GM23248 (cell line): ENCODE data around the gene ICA1. TPM values are rescaled to one million over a fixed set of nuclear protein-coding genes. Genes with fewer than 3 reads are reported as not detected.
"Not testable (repeated sequence)": the region's sequence is repeated elsewhere in the genome, so short reads cannot be mapped to it uniquely, and the experiment has no call there.

ENCODE experiments used
- DNase-seq: peaks from one replicate; pipeline ENCODE4 v3.0.0-alpha.2; 2015
- H2AFZ ChIP-seq: fragments of 200-600 bp; sonication (generic); 2 replicates; pipeline ENCODE4 v1.6.1; 2016; ENCODE audit warnings: antibody characterized with exemption
- H3F3A ChIP-seq: fragments of 200-600 bp; sonication (generic); 2 replicates; pipeline ENCODE4 v1.6.1; 2016; ENCODE audit warnings: mild to moderate bottlenecking, antibody characterized with exemption, mixed run types; ENCODE audit not compliant: insufficient read depth
- H3K27ac ChIP-seq: fragments of 200-600 bp; sonication (generic); 2 replicates; pipeline ENCODE4 v1.5.1; 2016; ENCODE audit warnings: mild to moderate bottlenecking
- H3K27me3 ChIP-seq: fragments of 200-600 bp; sonication (generic); replicated peaks from 2 replicates; pipeline ENCODE4 v1.6.1; 2016; ENCODE audit warnings: mild to moderate bottlenecking; ENCODE audit not compliant: insufficient read depth
- H3K36me3 ChIP-seq: fragments of 200-600 bp; sonication (generic); 2 replicates; pipeline ENCODE4 v1.6.1; 2016; ENCODE audit warnings: low read depth, mild to moderate bottlenecking
- H3K4me1 ChIP-seq: fragments of 200-600 bp; sonication (generic); 2 replicates; pipeline ENCODE4 v1.6.1; 2016; ENCODE audit warnings: mild to moderate bottlenecking; ENCODE audit not compliant: insufficient read depth
- H3K4me2 ChIP-seq: fragments of 200-600 bp; sonication (generic); one replicate; pipeline ENCODE4 v1.6.1; 2016; ENCODE audit warnings: mild to moderate bottlenecking; ENCODE audit not compliant: unreplicated experiment
- H3K4me3 ChIP-seq: fragments of 200-600 bp; sonication (generic); 2 replicates; pipeline ENCODE4 v1.5.1; 2016; ENCODE audit warnings: mild to moderate bottlenecking
- H3K79me2 ChIP-seq: fragments of 200-600 bp; sonication (generic); 2 replicates; pipeline ENCODE4 v1.6.1; 2016; ENCODE audit warnings: mild to moderate bottlenecking; ENCODE audit not compliant: insufficient read depth
- H3K9ac ChIP-seq: fragments of 200-600 bp; sonication (generic); 2 replicates; pipeline ENCODE4 v1.6.1; 2016; ENCODE audit warnings: mild to moderate bottlenecking
- H3K9me2 ChIP-seq: fragments of 200-600 bp; sonication (generic); 2 replicates; pipeline ENCODE4 v1.6.1; 2016; ENCODE audit warnings: mixed run types, mild to moderate bottlenecking, moderate library complexity; ENCODE audit not compliant: insufficient read depth
- H3K9me3 ChIP-seq: fragments of 200-600 bp; sonication (generic); one replicate; pipeline ENCODE4 v1.6.1; 2017; ENCODE audit warnings: low read depth
- H4K20me1 ChIP-seq: fragments of 200-600 bp; sonication (generic); 2 replicates; pipeline ENCODE4 v1.6.0; 2016; ENCODE audit not compliant: insufficient read depth
- EZH2 ChIP-seq: fragments of 200-600 bp; sonication (generic); IDR thresholded peaks from 2 replicates; pipeline ENCODE4 v1.6.1; 2018; ENCODE audit warnings: antibody characterized with exemption, mild to moderate bottlenecking; ENCODE audit not compliant: insufficient read depth, poor library complexity, severe bottlenecking
- EZH2phosphoT487 ChIP-seq: fragments of 200-600 bp; sonication (generic); IDR thresholded peaks from 2 replicates; pipeline ENCODE4 v1.6.1; 2018; ENCODE audit warnings: antibody characterized with exemption, moderate library complexity, mild to moderate bottlenecking, low read depth; ENCODE audit not compliant: insufficient read depth
- WGBS, 2 experiments: methylation state at CpG; one replicate each; pipeline ENCODE4 v1.1.6; 2015 to 2017; ENCODE audit warnings: low lambda C conversion rate in 2 of 2, low coverage in 1 of 2; ENCODE audit errors: missing lambda C conversion rate in 2 of 2; 5-methylcytosine and 5-hydroxymethylcytosine counted together
- in situ Hi-C: fragments of 300-500 bp; cut with MboI; formaldehyde crosslinking; loops from 2 replicates; pipeline ENCODE4 v1.15.0; 2020
- polyA plus RNA-seq: library from polyadenylated mRNA; unstranded; fragments of >200 nt; fragmentation: Nextera tagmentation; extraction: Ambion mirVana; gene quantifications from 2 replicates; pipeline ENCODE4 v1.2.1, GENCODE V29; 2016
- total RNA-seq: library from RNA; depleted of rRNA; stranded (reverse); fragments of >200 nt; shearing (Covaris generic); gene quantifications from 2 replicates; pipeline ENCODE4 v1.2.3, GENCODE V29; 2014

Gene ICA1
- total and polyA plus RNA-seq, 2 experiments from 2014 or later, result not detected

DNA sequence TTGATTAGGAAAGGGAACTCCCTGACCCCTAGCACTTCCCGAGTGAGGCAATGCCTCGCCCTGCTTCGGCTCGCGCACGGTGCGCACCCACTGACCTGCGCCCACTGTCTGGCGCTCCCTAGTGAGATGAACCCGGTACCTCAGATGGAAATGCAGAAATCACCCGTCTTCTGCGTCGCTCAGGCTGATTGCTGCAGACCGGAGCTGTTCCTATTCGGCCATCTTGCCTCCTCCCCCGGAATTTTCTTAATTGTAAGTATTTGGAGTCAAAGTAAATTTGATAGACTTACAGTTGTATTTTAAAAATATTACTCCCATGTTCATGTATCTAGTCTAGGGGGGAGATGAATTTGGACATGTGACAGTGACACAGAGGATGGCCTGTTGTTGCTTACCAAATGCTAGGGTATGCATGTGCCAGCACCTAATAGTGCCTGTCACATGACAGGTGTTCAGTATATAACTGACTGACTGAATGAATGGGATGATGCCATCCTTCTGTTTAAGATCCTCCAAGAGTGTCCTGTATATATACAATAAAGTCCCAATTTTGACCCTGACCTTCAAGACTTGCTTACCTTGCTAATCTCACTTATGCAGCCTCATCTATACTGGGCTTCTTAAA is 42.0 kb upstream of the ICA1 start:
- H3K36me3 ChIP-seq, result no peaks in the 10 kb centered on the region
- H2AFZ ChIP-seq, result no peak overlapping the region
- H3F3A ChIP-seq, result no peaks in the 10 kb centered on the region
- H3K4me3 ChIP-seq, result no peak overlapping the region
- no peaks in the 10 kb centered on the region for H3K79me2 ChIP-seq
- no peaks in the 10 kb centered on the region for H3K27me3 ChIP-seq
- no peak overlapping the region for H3K4me2 ChIP-seq
- H3K4me1 ChIP-seq, result no peaks in the 10 kb centered on the region
- TF ChIP-seq EZH2phosphoT487 (no peak), EZH2 (no peak)
- H3K9me2 ChIP-seq, result no peaks in the 10 kb centered on the region
- in situ Hi-C loops, result no loop called here
- no peaks in the 10 kb centered on the region for H4K20me1 ChIP-seq
- 74 to 77% methylated on average over 14 to 15 of the region's 16 CpGs for WGBS, 2 experiments
- DNase-seq, result no peak
- H3K9me3 ChIP-seq, result no peaks in the 10 kb centered on the region
- no peak overlapping the region for H3K9ac ChIP-seq
- no peak overlapping the region for H3K27ac ChIP-seq

DNA sequence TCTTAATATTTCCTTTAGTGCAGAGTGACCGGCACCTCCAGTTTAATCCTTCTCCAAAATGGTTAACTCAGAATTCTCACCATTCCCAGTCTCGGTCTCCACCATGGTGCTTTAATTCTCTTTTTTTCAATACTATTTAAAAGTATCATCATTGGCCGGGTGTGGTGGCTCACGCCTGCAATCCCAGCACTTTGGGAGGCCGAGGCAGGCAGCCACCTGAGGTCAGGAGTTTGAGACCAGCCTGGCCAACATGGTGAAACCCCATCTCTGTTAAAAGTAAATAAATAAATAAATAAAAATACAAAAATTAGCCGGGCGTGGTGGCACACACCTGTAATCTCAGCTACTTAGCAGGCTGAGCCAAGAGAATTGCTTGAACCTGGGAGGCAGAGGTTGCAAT is 35.1 kb upstream of the ICA1 start:
- H3K27ac ChIP-seq, H3K4me2 ChIP-seq, H3K36me3 ChIP-seq, H3K9ac ChIP-seq, H3K9me3 ChIP-seq, H3F3A ChIP-seq, H3K4me3 ChIP-seq, H4K20me1 ChIP-seq, DNase-seq, H3K27me3 ChIP-seq, H3K4me1 ChIP-seq, in situ Hi-C loops, H3K9me2 ChIP-seq, H3K79me2 ChIP-seq: not testable (repeated sequence)
- H2AFZ ChIP-seq, result peak overlapping the region; percentile 70
- WGBS, 2 experiments, result 66 to 75% methylated on average over 7 of the region's 7 CpGs

DNA sequence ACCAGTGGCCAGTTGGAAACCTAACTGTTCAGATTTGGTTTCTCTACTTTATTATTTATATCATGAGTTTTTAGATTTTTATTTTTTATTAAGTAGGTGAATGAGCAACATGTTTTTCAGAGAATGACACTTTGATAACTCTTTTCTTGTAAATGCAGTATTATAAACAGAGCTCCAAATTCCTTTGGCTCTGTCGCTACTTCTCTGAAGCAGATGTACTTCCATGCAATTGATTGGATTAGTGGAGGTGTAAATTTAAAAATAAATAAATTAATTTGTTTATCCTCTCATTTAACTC is 34.3 kb upstream of the ICA1 start:
- Histone ChIP-seq H2AFZ (peak overlapping the region; percentile 70), H3K9me3 (no peaks in the 10 kb centered on the region), H4K20me1 (no peaks in the 10 kb centered on the region), H3F3A (no peaks in the 10 kb centered on the region), H3K27ac (no peak overlapping the region), H3K4me2 (no peak overlapping the region), H3K79me2 (no peaks in the 10 kb centered on the region), H3K4me1 (no peaks in the 10 kb centered on the region), H3K36me3 (no peaks in the 10 kb centered on the region), H3K9ac (no peak overlapping the region), H3K4me3 (no peak overlapping the region), H3K27me3 (no peaks in the 10 kb centered on the region; the same call in 1 of the 2 replicates), H3K9me2 (no peaks in the 10 kb centered on the region)
- in situ Hi-C loops, result no loop called here
- DNase-seq, result no peak
- TF ChIP-seq EZH2, result no peak
- no peak for TF ChIP-seq EZH2phosphoT487
- WGBS, 2 experiments, result 93 to 96% methylated on average over 1 of the region's 1 CpG

GRCh38 chr7:8295638-8296361 is 33.8 kb upstream of the ICA1 start:
- WGBS, 2 experiments, result 27 to 30% methylated on average over 6 of the region's 6 CpGs
- H3K27me3 ChIP-seq, result no peaks in the 10 kb centered on the region; the same call in 1 of the 2 replicates
- H2AFZ ChIP-seq, result peak overlapping the region; percentile 70

More at GRCh38 chr7:8295638-8296361, 33.8 kb upstream of the ICA1 start:
- Histone ChIP-seq H3K27ac (no peak overlapping the region), H3F3A (no peaks in the 10 kb centered on the region), H3K9ac (no peak overlapping the region), H3K36me3 (no peaks in the 10 kb centered on the region), H3K4me3 (no peak overlapping the region), H4K20me1 (no peaks in the 10 kb centered on the region), H3K9me2 (no peaks in the 10 kb centered on the region), H3K9me3 (no peaks in the 10 kb centered on the region), H3K4me1 (no peaks in the 10 kb centered on the region), H3K4me2 (no peak overlapping the region), H3K79me2 (no peaks in the 10 kb centered on the region)
- DNase-seq, result peak; percentile 87
- TF ChIP-seq EZH2 (no peak), EZH2phosphoT487 (no peak)
- in situ Hi-C loops, result no loop called here
